ENCODE results near the gene LAMC3.

- TF ChIP-seq CTCF (IDR thresholded peaks at IDR 0.05) (no peak), POLR2A (IDR thresholded peaks at IDR 0.05) (no peak), POLR2AphosphoS5 (IDR thresholded peaks at IDR 0.05) (no peak)
Observed at GRCh38 chr9:130959809-130960334, 49.1 kb upstream of the LAMC3 start.
